NT2/D1 (cell line): ENCODE data around the gene RHBDD1.

Experiments used
- SUZ12 ChIP-seq: IDR thresholded peaks from 2 replicates; pipeline ENCODE4 v1.6.1; 2011; ENCODE audit not compliant: insufficient read length, insufficient read depth; ENCODE audit errors: extremely low read depth
- YY1 ChIP-seq: IDR thresholded peaks from 2 replicates; pipeline ENCODE4 v1.6.1; 2011; ENCODE audit not compliant: insufficient read length, insufficient read depth
- ZNF274 ChIP-seq: IDR thresholded peaks from 2 replicates; pipeline ENCODE4 v1.6.1; 2011; ENCODE audit warnings: mild to moderate bottlenecking, low read depth, low read length

- TF ChIP-seq ZNF274 (no peak), YY1 (no peak), SUZ12 (no peak)
These were observed 208.1 kb downstream of the RHBDD1 start for GRCh38 chr2:227043981-227044380.
